SH-SY5Y (cell line): ENCODE results near the gene PCSK4.

Experiments used
- GATA2 ChIP-seq: IDR thresholded peaks from 2 replicates; pipeline ENCODE4 v1.6.1; 2011; ENCODE audit warnings: mild to moderate bottlenecking, low read depth, low read length
- GATA3 ChIP-seq: IDR thresholded peaks from 2 replicates; pipeline ENCODE4 v1.6.1; 2011; ENCODE audit warnings: low read depth, mild to moderate bottlenecking, low read length, moderate library complexity

DNA sequence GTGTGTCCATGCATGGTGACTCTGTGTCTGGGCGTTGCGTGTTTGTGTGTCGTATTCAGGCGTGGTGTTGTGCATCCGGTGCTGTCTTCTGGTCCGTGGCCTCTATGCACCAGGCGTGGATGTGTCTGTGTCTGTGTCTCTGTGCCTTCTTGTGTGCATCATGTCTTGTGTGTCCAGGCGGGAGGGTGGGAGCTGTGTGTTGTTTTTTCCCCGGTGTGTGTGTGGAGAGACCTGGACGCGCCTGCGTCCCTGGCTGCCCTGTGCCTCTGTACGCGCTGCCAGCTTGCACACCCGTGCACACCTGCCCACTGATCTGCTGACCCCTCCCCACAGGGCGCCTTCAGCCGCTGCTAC, 34.8 kb upstream of the PCSK4 start:
- TF ChIP-seq GATA3 (no peak), GATA2 (no peak)
